ENCODE results near the gene RNF126.

DNA sequence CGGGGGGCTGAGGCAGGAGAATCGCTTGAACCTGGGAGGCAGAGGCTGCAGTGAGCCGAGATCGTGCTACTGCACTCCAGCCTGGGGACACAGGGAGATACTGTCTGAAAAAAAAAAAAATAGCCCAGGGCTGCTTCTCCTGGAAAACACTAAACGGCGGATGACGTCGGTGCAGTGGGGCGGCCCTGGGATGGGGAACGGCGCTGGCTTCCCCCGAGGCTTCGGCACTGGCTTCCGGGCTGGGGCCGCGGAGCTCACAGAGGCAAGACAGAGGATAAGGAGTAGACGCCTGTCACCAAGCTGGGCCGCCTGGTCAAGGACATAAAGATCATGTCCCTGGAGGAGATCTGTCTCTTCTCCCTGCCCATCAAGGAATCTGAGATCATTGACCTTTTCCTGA is 27.2 kb upstream of the RNF126 start:
- TF ChIP-seq YY1 (IDR thresholded peaks at IDR 0.05; ENCODE audit: low read depth) (no peak), RAD21 (IDR thresholded peaks at IDR 0.05; ENCODE audit: low read depth) (no peak), CEBPB (IDR thresholded peaks at IDR 0.05) (no peak), TAF1 (IDR thresholded peaks at IDR 0.05; ENCODE audit: low read depth) (no peak), EP300 (IDR thresholded peaks at IDR 0.05; ENCODE audit: borderline replicate concordance) (no peak), EGR1 (IDR thresholded peaks at IDR 0.05) (no peak)

Data from Ishikawa (cell line).